ENCODE results near the gene BCAS3.

DNA sequence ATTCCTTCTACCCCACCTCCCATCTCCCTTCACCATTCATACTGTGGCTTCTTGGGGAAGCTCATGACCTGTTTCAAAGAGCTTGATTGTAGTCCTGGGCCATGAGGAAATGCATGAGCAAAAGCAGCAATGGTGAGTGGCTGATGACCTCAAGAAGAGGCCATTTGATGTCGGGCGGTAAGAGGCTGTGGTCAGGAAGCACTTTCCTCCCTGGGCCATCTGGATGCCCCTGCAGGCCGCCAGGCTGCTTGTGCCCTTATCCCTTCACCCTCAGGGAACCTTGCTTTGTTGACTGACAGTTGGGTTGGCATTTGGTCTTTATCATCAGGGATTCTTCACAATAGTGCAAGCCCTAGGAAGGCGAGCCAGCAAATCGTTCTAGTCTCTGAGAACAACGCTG, 643.7 kb downstream of the BCAS3 start:
- TF ChIP-seq, protein P1, sequence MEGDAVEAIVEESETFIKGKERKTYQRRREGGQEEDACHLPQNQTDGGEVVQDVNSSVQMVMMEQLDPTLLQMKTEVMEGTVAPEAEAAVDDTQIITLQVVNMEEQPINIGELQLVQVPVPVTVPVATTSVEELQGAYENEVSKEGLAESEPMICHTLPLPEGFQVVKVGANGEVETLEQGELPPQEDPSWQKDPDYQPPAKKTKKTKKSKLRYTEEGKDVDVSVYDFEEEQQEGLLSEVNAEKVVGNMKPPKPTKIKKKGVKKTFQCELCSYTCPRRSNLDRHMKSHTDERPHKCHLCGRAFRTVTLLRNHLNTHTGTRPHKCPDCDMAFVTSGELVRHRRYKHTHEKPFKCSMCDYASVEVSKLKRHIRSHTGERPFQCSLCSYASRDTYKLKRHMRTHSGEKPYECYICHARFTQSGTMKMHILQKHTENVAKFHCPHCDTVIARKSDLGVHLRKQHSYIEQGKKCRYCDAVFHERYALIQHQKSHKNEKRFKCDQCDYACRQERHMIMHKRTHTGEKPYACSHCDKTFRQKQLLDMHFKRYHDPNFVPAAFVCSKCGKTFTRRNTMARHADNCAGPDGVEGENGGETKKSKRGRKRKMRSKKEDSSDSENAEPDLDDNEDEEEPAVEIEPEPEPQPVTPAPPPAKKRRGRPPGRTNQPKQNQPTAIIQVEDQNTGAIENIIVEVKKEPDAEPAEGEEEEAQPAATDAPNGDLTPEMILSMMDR (IDR thresholded peaks at IDR 0.05; ENCODE audit: insufficient read depth, low read depth, low read length): no peak
- no peak for TF ChIP-seq EZH2 (IDR thresholded peaks at IDR 0.05; ENCODE audit: insufficient read depth, low read length)
